Omental fat pad (tissue), 4 donors: ENCODE data around the gene TECPR1. TPM values are rescaled to one million over a fixed set of nuclear protein-coding genes. Genes with fewer than 3 reads are reported as not detected.

Experiments
- ATAC-seq: fragments of 150-250 bp; one replicate; pipeline ENCODE4 v1.9.1; 2016; ENCODE audit warnings: mild to moderate bottlenecking, moderate library complexity; ENCODE audit not compliant: low FRiP score
- DNase-seq: peaks from one replicate; pipeline ENCODE4 v3.0.0-alpha.2; 2019; ENCODE audit warnings: low spot score
- total RNA-seq, 4 donors: library from RNA; depleted of rRNA; stranded (reverse); fragments of >200 nt; gene quantifications; one replicate each; pipeline ENCODE4 v1.1.0, GENCODE V29; 2016
- TF ChIP-seq, protein P1 (sequence below), 3 donors: fragments of 450-650 bp; IDR thresholded peaks; one replicate each; pipeline ENCODE4 v1.5.1; 2016 to 2017; ENCODE audit warnings: antibody characterized with exemption in 3 of 3, mild to moderate bottlenecking in 3 of 3, moderate library complexity in 2 of 3

Gene TECPR1
- total RNA-seq, 4 donors from 2014 or later: 12.0 to 36.3 (median 17.1) TPM

DNA sequence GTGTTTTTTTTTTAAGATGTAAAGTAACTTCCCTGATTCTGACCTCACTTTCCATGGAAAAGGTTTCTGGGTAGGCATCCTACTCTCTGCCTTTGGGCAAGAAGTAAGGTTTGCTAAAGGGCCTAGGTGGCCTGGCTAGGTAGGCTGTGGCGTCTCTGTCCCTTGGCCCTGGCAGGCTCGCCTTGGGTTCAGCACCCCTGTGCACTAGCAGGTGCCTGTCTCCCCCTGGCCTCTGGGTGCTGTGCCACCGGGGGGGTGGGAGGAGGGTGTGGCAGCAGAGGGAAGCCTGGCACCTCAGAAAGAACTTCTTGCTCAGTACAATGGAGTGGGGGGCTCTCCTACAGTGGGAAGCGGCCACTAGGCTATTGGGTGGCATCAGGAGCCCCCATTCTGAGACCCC lies 14.0 kb downstream of the TECPR1 start:
- TF ChIP-seq, protein P1, sequence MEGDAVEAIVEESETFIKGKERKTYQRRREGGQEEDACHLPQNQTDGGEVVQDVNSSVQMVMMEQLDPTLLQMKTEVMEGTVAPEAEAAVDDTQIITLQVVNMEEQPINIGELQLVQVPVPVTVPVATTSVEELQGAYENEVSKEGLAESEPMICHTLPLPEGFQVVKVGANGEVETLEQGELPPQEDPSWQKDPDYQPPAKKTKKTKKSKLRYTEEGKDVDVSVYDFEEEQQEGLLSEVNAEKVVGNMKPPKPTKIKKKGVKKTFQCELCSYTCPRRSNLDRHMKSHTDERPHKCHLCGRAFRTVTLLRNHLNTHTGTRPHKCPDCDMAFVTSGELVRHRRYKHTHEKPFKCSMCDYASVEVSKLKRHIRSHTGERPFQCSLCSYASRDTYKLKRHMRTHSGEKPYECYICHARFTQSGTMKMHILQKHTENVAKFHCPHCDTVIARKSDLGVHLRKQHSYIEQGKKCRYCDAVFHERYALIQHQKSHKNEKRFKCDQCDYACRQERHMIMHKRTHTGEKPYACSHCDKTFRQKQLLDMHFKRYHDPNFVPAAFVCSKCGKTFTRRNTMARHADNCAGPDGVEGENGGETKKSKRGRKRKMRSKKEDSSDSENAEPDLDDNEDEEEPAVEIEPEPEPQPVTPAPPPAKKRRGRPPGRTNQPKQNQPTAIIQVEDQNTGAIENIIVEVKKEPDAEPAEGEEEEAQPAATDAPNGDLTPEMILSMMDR (IDR thresholded peaks at IDR 0.05): no peak
- no peak for DNase-seq
- no peak for ATAC-seq

DNA sequence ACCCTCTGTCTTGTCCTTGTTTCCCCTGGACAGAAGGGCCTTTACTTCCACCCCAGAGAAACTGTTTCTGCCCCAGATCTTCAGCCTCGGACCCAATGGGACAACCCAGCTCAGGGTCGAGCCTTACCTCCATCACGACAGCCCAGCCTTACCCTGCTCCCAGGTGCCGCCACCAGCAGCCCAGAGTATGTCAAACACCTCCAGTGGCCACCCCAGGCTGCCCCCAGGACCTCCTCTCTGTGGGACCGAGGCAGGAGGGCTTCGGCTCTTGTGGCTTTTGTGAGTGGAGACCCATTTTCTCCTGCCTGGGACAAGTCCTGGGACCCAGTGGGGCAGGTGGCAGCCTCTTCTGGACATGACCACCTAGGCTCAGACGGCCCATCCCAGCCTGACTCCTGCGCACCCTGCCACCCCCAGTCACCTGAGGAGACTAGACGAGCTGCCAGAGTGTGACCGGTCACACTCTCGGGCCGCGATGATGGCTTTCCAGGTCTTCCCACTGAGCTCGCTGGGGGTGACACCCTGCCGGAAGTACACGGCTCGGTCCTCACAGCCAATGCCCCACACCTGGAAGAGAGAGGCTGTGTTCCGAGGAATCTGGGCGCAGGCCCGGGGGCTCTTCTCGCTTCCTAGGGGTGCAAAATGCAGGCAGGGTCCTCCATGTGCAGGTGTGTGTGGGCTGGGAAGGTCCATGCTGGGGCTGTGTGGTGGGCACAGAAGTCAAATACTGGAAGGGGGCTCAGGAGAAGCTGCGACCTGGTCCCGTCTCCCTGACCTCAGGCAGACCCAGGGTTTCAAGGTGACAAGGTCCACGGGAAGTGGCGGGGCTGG lies 15.5 kb downstream of the TECPR1 start:
- ATAC-seq (no peak), DNase-seq (no peak)
- TF ChIP-seq, protein P1 (IDR thresholded peaks at IDR 0.05): no peak

DNA sequence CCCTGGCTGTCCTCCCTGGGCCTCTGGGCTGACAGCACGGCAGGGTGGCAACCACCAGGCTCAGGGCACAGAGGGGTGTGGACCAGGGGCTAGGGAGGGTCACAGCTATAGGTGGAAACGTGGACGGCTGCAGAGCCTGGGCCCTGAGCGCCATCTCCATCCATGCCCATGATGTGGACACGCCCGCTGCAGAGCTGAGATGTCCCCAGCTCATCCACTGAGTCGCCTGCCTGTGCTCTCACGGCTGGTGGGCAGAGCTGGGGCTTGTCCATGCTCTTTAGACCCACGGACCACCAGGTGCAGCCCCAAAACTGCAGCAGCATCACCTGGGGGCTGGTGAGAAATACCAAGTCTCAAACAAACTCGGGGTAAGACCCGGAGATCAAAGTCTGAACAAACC lies 16.1 kb downstream of the TECPR1 start:
- DNase-seq (no peak), ATAC-seq (no peak)
- TF ChIP-seq, protein P1 (IDR thresholded peaks at IDR 0.05): no peak

DNA sequence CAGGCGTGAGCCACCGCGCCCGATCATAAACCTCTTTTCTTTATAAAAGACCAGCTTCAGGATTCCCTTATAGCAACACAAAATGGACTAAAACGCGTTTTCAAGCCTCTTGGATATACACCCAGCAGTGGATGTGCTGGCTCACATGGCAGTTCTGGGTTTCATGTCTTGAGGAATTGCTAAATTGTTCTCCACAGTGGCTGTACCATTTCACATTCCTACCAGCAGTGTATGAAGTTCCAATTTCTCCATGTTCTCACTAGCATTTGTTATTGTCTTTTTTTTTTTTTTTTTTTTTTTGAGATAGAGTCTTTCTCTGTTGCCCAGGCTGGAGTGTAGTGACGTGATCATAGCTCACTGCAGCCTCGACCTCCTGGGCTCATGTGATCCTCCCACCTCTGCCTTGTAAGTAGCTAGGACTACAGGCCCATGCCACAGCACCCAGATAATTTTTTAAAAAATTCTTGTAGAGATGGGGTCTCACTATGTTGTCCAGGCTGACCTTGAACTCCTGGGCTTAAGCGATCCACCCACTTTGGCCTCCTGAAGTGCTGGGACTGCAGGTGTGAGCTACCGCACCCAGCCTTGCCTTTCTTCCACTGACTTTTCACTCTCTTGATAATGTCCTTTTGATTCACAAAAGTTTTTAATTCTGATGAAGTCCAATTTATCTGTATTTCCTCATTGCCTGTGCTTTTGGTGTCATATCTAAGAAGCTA lies 17.4 kb downstream of the TECPR1 start:
- DNase-seq (no peak), ATAC-seq (no peak)
- TF ChIP-seq, protein P1 (IDR thresholded peaks at IDR 0.05): no peak

DNA sequence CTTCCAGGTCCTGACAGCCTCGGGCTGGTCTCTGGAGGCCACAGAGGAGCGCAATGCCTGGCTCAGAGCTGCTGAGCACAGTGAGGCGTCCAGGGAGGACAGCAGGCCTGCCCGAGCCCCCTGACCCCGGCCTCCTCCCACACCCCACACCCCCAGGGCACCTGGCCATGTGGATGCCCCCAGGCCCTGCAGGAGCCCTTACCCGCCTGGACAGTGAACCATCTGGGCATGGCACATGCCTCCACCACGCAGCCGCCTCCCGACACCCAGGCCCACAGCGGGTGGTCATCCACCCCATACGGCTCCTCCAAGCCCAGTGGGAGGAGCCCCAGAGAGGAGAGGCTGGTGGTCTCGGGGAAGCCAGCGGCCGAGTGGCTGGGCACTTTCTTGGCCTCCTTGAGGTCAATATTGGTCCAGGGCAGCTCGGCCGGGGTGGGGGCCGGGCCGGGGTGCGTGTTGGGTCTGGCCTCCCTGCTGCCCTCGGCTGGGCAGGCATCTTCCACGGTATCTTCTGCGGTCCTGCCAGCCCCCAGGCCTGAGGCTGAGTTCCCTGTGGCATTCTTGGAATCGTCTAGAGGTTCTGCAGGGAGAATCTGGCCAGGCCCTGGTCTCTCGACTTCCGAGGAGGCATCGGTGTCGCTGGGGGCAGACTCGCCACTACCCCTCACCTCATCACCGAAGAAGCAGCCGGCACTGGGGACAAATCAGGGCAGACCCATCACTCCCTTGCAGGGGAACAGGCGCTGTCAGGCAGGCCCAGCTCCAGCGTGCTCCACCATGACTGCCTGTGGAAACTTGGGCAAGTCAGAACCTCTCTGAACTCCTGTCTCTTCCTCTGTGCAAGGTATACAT lies 18.6 kb downstream of the TECPR1 start:
- TF ChIP-seq, protein P1 (IDR thresholded peaks at IDR 0.05): no peak
- ATAC-seq: no peak
- DNase-seq: no peak

DNA sequence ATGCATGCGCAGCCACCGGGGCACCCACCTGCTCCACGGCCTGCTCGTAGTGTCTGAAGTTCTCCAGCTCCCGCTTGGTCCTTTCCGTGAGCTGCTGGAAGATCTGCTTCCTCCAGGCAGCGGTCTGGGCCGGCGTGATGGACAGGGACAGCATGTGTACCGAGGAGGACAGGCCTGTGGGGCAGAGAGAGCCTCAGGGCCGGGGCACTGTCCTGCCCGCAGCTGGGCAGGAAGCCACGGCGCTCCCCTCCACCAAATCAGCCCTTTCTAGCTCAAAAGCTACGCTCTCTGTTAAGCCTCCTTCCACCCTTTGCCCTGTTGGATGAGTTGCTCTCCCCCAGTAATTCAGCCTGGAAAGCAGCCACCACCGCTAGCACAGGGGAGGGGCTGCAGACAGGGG lies 19.2 kb downstream of the TECPR1 start:
- ATAC-seq (no peak), DNase-seq (no peak)
- TF ChIP-seq, protein P1 (IDR thresholded peaks at IDR 0.05): no peak
